ENCODE data around the gene SEPTIN11. TPM values are rescaled to one million over a fixed set of nuclear protein-coding genes. Genes with fewer than 3 reads are reported as not detected.
"Not testable (repeated sequence)": the region's sequence is repeated elsewhere in the genome, so short reads cannot be mapped to it uniquely, and the experiment has no call there.

SEPTIN11 gene
- polyA plus RNA-seq, 3 donors, result 12.2 to 136 (median 91.1) TPM

DNA sequence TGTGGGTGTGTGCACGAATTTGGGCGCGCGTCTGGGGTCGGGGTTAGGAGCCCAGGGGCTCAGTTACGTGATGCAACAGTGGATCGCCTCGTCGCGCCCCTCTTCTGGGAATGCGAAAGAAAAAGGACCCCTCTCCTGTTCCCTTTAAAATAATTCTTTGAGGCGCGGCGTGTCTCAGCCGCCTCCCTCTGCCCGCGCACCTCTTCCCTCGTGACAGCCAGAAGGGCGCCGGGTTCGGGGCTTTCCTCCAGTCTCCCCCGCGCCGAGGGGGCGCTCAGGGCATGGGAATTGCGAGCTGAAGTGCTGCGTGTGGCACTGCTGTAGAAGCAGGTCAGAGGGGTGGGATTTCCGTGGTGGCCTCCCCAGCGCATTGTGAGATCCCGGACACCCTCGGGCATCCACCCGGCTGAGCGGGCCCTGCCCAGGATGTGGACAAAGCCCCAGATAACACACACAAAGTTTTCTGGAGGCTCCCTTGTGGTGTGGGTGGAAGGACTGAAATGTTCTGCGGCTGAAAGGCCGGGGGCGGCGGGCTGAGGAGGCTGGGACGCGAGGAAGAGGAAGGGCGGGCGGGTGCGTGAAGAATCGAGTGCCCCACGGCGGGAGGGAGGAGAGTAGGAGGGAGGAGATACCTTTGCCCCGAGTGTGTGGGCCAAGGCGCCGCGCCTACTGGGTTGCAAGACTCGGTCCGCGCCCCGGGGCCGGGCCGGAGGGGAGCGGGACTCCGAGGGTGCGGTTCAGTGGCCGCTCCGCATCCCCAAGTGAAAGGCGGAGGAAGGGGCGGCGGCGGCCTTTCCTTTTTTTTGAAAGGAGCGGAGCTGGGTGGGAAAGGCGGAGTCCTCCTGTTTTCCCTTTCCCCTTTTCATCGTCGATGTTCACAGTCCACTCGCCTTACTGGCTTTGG lies 752 bp downstream of the SEPTIN11 start:
- H3K27ac ChIP-seq (ENCODE audit: low read depth, low read length), result no peak overlapping the region
- 0 to 1% (median 1%) methylated on average over 44 to 69 of the region's 69 CpGs for WGBS, 3 donors

DNA sequence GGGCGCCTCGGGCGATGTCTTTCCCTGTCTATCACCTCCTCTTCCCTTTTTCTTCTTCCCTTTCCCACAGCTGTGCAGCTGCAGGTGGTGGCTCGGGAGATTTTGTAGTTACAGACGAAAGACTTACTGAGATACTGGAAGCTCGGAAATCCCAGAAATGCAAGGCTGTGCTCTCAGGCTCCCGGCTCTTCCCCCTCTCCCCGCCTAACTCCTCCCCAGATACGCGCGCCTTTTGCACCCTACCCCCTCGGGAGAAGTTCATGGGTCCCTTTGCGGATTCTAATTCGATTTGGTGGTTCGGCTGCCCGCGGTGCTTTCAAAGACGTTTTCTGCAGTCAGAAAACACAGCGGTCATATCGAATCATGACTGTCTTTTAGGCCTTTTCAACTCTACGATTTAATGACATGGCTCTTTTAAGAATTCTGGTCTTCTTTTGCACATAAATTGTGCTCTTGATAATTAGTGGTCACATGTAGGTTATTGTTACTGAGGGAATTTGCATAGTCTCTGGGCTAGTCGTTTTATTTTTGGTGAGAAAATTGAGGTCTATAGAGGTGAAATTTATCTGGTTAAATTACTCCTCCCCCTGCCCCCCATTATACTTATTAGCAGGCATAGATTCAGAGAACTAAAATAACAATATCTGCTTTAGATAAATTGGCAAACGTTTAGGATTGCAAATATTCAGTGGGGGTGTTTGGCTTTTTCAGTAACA lies 1.6 kb downstream of the SEPTIN11 start:
- no peak overlapping the region for H3K27ac ChIP-seq (ENCODE audit: low read depth, low read length)
- WGBS, 3 donors, result 3 to 4% (median 4%) methylated on average over 23 of the region's 23 CpGs

DNA sequence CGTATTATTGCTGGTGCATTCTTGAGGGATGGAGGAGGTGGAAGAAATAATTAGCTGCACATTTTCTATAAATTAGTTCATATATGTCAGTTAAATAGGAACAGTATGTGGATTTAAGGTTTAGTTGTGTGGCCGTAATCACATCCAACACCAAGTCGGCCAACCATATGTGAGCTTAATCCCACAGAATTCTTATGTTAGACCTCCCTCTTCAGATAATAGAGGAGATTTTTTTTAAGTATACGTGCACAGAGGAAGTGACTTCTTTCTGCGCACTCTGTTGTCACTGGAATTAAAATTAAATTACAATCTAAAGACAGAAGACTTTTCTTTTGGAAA lies 2.1 kb downstream of the SEPTIN11 start:
- H3K27ac ChIP-seq (ENCODE audit: low read depth, low read length), result no peak overlapping the region
- whole genome bisulfite sequencing, 3 donors, result 64 to 79% (median 73%) methylated on average over 5 of the region's 5 CpGs

DNA sequence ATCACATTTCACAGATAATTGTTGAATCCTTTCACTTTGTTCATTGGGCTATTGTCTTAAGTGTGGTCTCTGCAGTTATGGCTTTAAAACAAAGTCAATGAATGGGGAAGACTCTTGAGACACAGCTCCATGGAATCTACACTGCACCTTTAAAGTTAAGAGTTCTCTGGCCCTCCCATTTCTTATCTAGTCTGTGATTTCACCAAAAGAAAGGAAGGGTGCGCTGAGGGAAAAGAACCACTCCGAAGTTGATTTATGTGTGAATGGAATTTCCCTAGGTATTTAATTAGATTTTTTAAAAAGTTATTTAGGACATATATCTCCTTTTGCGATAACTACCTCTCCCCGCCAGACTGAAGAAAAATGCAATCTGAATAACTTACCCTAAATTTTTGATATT lies 2.5 kb downstream of the SEPTIN11 start:
- H3K27ac ChIP-seq (ENCODE audit: low read depth, low read length), result no peak overlapping the region
- 66 to 82% (median 70%) methylated on average over 4 of the region's 4 CpGs for WGBS, 3 donors

DNA sequence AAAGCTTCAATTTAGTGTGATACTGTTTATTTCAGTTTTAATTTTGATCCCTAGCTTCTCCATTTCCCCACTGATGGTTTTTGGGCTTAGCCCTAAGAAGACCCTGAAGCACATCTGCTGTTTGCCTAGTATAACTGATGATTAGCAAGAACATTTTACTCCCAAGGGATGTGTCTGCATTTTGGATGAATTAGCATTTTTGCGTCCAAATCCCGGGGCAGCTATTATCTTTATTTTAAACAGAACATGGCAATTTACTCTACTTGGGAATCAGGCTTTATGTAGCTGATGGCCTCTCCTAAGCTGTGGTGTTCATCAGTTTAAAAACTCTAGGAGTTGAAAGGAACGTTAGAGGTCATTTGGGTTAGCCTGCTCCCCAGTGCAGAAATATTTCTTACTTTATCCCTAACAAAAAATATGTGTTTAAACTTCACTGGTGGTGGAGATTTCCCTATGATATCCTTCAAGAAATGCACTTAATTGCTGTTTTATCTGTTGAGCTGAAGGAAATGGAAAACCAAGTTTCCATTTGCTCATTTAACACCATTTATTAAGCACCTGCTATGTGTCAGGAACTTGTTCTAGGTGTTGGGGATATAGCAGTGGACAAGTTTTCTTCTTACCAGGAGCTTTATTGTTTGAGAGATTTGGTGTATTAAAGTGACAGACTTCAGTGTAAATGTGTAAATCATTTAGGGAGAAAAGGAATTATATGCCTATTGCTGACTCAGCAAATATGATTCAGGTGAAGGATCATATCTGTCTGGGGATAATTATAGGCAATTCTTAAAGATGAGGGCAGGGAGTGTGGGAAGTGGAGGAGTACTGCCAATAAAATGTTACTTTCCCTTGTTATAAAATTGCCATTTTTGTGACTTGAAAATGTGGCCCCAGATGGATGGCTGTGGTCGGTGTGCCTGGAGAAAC lies 3.4 kb downstream of the SEPTIN11 start:
- no peak overlapping the region for H3K27ac ChIP-seq (ENCODE audit: low read depth, low read length)
- 68 to 85% (median 72%) methylated on average over 4 of the region's 4 CpGs for WGBS, 3 donors

DNA sequence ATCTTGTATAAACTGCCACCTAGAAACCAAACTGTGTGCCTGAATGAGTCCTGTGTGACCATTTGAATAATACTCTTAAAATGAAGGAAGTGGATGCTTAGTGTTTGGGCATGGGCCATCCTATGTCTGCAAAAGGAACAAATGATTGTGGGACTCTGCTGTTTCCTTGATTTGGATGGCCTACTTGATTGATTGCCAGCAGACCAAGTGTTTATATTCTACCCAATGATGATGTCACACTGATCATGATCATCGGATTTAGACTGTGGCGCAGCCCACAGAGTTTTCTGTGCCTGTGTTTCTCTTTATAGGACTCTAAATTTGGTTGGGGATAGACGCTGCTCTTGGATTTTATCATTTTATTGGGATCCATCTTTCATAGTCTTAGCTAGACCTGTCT lies 4.4 kb downstream of the SEPTIN11 start:
- H3K27ac ChIP-seq (ENCODE audit: low read depth, low read length), result no peak overlapping the region
- 82 to 89% (median 86%) methylated on average over 3 of the region's 3 CpGs for WGBS, 3 donors

DNA sequence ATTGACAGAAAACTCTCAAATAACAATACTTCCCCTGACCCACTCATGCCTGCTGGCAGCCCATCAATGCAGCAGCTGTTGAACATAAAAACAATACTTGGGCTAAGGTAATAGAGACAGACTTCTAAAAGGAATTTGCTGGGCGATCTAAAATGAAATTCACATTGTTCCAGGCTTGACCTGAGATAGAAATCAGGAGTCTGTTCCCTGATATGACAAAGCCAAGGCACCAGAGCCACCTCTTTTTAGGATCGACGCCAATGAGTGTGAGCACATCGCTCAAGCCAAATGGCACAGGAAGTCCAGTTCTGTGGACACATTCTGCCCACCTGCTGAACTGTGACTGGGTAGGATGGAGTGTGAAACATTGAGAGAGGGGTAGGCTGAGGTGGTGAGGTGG lies 4.9 kb downstream of the SEPTIN11 start:
- WGBS, 3 donors, result 67 to 82% (median 80%) methylated on average over 4 of the region's 4 CpGs
- H3K27ac ChIP-seq (ENCODE audit: low read depth, low read length), result no peak overlapping the region

DNA sequence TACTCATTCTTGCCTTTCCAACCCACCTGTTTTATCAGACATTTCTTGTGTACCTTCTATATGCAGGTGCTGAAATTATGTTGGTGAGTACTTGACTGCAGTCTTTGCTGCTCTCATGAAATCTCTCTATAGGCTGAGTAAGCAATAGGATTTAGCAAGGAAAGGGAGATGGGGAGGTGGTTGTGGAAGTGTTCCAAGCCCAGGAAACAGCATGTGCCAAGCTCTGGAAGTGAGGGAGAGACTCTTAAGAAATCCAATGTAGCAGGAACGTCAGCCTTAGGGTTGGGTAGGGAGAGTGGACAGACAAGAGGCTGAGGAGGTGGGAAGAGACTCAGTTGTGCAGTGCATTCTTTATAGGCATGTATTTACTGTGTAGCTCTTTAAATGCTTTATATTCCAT lies 5.6 kb downstream of the SEPTIN11 start:
- 18 to 54% (median 34%) methylated on average over 1 of the region's 1 CpG for WGBS, 3 donors
- H3K27ac ChIP-seq (ENCODE audit: low read depth, low read length), result no peak overlapping the region

DNA sequence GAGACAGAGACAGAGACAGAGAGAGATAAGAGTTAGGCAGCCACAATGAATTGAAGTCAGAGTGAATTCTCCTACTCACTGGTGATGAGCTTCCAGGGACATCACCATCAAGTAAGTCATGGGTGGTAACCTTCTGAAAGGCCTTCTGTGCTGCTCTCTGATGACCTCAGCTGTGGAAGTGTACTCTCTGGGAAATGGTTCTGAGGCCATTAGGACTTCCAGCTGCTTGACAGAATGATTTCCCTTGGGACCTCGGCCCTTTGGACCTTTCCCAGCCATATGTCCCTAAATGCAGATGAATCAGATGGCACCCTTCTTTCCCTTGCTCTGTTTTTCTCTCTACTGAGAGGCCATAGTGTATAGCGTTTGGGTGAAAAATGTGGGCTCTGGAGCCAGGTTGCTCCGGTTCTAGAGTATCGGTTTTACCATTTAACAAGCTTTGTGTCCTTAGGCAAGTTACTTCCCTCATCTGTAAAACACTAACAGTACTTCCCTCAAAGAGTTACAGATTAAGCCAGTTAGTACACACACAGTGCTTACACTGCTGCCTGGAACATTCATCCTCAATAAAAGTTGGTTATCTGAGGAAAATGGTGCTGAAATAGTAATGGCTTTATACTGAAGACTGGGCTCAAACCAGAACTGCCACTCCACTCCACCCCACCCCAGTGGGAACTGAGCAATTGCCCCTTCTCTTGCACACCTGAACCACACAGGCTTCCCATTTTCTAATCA lies 7.6 kb downstream of the SEPTIN11 start:
- no peak overlapping the region for H3K27ac ChIP-seq (ENCODE audit: low read depth, low read length)
- WGBS, 3 donors, result 70 to 79% (median 74%) methylated on average over 4 of the region's 4 CpGs

DNA sequence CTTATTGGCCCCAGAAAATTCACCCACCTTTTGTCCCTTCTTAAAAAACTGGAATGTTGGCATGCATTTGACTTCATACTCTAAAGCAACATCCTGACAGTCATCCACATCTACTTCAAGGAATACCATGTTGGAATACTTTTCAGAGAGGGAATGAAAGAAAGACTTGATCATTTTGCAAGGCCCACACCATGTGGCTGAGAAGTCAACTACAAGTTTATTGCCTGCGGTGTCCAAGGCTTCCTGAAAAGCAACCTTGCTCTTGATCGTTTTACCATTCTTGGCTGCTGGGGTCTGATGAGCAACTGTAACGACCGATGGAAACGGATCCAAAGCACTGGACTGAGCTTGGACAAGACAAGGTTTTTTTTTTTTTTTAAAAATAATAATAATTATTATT lies 9.3 kb downstream of the SEPTIN11 start:
- no peak overlapping the region for H3K27ac ChIP-seq (ENCODE audit: low read depth, low read length)
- WGBS, 3 donors, result 95 to 98% (median 97%) methylated on average over 5 of the region's 5 CpGs

DNA sequence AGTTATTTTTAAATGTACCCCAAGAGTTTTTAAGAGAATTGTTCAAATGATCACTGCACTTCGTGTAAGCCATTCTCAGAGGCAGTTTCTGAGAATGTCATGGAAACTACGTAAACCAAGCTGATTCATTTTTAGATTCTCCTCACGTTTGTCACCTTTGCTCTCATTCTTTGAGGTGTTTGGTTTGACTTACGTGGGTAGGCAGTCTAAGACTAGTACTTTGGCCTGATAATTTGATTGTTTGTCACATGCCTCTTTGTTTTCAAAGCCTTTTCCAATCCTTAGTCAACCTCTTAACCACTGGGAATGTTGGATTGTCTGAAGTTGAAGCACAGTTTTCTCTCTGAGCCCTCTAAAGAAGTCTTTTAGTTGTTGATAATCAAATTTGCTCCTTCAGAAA lies 10.5 kb downstream of the SEPTIN11 start:
- H3K27ac ChIP-seq (ENCODE audit: low read depth, low read length), result no peak overlapping the region
- WGBS, 3 donors, result 66 to 83% (median 82%) methylated on average over 4 of the region's 4 CpGs

DNA sequence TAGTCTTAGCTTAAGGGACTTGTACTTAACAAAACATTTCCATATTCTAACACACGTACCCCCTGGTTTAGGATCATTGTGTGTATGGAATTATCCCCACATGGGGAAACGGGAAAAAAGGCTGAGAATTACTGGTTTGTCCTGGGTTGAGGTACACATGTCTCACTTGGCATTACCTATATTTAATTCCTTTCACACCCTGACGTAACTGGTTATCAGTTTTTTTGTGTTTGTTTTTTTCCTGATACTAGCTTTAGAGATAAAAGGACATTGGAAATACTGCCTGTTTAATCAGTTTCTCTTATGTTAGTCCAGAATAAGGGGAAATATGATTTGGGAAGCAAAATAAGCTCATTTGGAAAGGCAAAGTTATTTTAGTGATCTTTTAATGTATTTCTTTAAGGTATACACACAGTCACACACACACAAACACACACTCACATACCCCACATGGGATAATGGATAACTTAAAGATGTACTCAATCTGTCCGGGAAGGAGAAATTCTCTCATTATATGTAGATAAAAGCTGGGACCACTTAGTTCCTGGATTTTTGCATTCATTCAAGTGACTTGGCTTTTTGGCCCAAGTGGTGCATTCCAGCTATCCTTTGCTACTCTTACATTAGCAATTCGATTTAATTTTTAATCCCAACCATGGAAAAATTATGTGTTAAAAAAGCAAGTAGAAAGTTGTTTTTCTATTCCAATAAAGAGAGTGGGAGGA lies 13.0 kb downstream of the SEPTIN11 start:
- 40 to 76% (median 70%) methylated on average over 5 of the region's 5 CpGs for WGBS, 3 donors
- no peak overlapping the region for H3K27ac ChIP-seq (ENCODE audit: low read depth, low read length)

DNA sequence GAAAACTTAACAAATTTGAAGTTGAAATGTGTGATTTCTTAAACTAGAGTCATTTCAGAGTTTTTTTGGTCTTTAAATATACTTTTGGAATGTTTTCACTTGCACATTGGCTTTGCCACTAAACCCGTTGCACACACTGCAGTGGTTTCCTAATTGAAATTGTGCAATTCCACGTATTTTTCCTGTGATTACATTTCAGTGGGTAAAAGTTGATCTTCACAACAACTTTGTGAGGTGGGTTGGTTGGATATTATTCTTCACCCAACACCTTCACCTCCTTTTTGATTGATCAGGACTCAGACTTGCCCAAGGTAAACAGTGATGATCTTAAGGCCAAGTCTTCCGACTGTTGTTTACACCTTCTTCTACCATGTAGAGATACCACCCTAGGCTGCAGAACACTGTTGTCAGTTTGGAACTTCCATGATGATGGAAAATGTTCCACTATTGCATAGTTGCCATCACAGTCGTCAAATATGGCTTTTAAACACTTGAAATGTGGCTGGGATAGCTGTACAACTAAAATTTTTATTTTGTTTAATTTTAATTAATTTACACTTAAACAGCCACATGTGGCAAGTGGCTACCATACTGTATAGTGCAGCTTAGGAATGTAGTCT lies 13.7 kb downstream of the SEPTIN11 start:
- 49 to 59% (median 52%) methylated on average over 4 of the region's 4 CpGs for WGBS, 3 donors
- no peak overlapping the region for H3K27ac ChIP-seq (ENCODE audit: low read depth, low read length)

DNA sequence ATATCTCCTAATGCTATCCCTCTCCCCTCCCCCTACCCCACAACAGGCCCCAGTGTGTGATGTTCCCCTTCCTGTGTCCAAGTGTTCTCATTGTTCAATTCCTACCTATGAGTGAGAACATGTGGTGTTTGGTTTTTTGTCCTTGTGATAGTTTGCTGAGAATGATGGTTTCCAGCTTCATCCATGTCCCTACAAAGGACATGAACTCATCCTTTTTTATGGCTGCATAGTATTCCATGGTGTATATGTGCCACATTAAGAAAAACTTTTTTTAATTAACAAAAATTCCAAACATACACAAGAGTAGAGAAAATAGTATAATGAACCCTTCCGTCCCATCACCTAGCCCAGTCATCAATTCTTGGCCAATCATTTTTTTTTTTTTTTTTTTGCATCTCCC lies 14.4 kb downstream of the SEPTIN11 start:
- not testable (repeated sequence) for H3K27ac ChIP-seq (ENCODE audit: low read depth, low read length)
- WGBS, 3 donors, result 96 to 100% (median 96%) methylated on average over 1 of the region's 1 CpG

DNA sequence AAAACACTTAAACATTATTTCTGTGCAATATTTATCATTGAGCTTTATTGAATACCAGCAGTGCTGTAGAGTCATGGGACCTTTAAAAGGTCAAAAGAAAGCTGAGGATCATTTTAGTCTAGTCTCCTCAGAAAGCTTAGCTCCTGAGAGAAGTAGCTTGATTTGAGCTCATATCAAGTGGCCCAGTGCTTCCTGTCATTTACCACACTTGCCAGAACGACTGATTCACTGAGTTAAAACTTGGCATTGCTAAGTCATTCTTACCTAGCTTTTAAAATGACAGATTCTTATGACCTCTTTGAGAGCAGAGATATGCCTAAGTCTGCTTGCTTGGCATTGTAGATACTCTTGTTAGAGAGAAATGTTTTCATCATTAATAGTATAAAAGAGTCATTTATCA lies 15.2 kb downstream of the SEPTIN11 start:
- 23 to 31% (median 23%) methylated on average over 1 of the region's 1 CpG for WGBS, 3 donors
- no peak overlapping the region for H3K27ac ChIP-seq (ENCODE audit: low read depth, low read length)

DNA sequence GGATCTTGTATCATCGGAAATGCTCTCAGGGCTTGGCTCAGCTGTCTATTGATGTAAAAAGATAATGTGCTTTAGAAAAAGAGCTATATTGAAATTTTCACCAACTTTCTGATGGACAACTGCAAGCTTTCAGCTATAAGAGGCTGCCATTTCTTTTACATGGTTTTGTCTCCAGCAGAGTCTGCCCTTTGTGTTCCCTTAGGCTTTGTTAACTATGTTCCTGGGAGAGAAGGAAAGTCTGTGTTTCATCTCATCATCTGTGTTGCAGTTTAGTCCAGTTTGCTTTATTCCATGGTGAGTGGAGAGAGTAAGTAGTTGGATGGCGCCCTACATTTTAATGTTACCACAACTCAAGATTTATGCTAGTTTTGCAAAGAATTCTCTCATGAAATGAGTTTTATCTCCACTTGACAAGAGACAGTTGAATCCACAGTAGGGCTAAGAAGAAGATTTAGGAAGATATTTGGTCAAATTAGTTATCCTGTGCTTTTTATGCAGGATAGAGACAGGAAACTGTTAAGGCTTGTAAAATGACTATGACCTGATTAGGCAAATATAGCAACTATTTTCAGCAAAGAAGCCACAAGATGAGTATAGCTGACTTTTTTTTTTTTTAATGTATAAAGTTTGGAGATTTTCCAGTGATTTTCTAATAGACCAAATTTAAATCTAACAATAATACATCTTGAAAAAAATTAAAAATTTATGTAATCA lies 16.5 kb downstream of the SEPTIN11 start:
- WGBS, 3 donors, result 94 to 96% (median 94%) methylated on average over 2 of the region's 2 CpGs
- no peak overlapping the region for H3K27ac ChIP-seq (ENCODE audit: low read depth, low read length)

DNA sequence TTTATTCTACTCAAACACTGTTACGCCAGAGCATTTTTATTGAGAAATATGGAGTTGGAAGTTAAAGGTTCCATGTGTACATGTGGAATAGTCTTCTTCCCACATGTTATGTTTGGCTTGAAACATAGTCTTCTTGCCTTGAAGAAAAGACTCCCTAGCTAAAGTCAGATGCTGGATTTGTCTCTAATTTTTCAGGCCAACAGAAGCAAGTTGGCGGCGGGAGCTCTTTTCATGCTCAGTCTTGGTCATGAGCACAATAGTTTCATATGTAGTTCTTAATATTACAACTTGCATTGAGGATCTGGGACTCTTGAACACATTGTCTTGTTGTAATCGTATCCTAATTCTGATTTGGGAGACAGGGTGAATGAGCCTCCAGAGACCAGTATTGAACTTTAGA lies 19.4 kb downstream of the SEPTIN11 start:
- no peak overlapping the region for H3K27ac ChIP-seq (ENCODE audit: low read depth, low read length)
- 70 to 96% (median 87%) methylated on average over 4 of the region's 4 CpGs for WGBS, 3 donors

All from adipose tissue (tissue), 3 donors.